GM12864 (cell line): ENCODE measurements around the gene OGFOD2.

Experiments used
- DNase-seq: peaks from one replicate; pipeline ENCODE4 v3.0.0-alpha.2; 2011; ENCODE audit warnings: low read depth
- H3K4me3 ChIP-seq: 2 replicates; pipeline ENCODE4 v1.5.1; 2011; ENCODE audit warnings: mild to moderate bottlenecking, low read depth, low read length, control low read depth
- TF ChIP-seq, protein P1 (sequence below): IDR thresholded peaks from 2 replicates; pipeline ENCODE4 v1.5.1; 2011; ENCODE audit warnings: low read depth, mild to moderate bottlenecking, moderate library complexity, low read length, control low read depth, inconsistent platforms; ENCODE audit errors: missing control alignments

OGFOD2 gene

DNA sequence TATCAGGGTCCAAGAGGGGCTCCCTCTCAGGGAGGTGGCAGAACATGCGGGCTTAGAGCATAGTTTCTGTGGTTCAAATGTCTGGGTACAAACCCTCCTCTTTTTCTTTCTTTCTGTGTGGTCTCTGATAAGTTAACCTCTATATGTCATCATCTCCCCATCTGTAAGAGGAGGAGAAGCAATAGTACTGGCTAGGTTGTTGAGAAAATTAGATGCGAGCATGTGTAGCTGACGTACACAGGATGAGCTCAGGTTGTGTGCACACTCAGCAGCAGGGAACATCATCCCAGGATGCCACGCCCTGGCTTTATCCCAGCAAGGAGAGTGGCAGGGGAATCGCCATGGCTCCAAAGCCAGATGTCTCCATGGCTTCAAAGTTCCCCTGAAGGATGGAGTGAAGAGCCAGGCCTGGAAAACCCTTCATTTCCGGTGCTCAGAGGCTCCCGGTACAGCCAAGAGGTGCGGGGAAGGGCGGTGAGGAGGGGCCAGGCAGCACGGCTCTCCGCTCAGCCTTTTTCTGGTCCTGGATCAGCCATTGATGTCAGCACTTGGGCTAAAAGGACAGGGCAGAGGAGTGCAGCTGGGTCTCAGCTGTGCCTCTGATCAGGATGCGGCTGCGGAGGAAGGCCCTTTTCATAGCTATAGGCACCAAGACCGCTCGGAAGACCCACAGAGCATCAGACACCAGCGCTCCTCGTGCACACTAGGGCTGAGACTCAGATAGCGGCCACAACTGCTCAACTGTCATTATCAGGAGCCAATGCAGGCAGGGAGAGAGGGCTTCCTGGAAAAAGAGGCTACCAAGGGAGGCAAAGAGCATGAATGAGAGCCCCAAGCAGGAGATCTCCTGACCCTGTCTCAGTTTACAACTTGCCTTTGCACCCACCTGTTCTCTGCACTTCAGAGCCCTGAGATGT, 46.9 kb downstream of the OGFOD2 start:
- TF ChIP-seq, protein P1, sequence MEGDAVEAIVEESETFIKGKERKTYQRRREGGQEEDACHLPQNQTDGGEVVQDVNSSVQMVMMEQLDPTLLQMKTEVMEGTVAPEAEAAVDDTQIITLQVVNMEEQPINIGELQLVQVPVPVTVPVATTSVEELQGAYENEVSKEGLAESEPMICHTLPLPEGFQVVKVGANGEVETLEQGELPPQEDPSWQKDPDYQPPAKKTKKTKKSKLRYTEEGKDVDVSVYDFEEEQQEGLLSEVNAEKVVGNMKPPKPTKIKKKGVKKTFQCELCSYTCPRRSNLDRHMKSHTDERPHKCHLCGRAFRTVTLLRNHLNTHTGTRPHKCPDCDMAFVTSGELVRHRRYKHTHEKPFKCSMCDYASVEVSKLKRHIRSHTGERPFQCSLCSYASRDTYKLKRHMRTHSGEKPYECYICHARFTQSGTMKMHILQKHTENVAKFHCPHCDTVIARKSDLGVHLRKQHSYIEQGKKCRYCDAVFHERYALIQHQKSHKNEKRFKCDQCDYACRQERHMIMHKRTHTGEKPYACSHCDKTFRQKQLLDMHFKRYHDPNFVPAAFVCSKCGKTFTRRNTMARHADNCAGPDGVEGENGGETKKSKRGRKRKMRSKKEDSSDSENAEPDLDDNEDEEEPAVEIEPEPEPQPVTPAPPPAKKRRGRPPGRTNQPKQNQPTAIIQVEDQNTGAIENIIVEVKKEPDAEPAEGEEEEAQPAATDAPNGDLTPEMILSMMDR, result no peak
- no peak overlapping the region for H3K4me3 ChIP-seq
- no peak for DNase-seq

DNA sequence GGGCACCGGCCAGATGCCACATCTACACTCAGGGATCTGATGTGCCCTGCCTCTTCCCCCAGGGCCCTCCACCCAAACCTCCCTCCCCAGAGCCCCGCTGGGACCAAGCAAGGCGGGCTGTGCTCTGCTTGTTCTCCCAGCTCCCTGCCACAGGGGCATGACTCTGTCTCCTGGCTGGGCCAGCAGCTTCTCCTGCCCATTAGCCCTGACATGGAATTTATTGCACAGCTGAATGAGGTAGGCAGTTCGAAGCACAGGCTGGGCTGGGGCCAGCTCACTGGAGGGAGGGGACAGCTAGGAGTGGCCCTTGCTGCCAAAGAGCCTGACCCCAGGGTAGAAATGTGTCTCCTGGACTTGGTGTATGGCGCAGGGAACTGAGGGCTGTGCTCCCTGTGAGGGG, 47.8 kb downstream of the OGFOD2 start:
- TF ChIP-seq, protein P1, result no peak
- DNase-seq, result no peak
- no peak overlapping the region for H3K4me3 ChIP-seq

DNA sequence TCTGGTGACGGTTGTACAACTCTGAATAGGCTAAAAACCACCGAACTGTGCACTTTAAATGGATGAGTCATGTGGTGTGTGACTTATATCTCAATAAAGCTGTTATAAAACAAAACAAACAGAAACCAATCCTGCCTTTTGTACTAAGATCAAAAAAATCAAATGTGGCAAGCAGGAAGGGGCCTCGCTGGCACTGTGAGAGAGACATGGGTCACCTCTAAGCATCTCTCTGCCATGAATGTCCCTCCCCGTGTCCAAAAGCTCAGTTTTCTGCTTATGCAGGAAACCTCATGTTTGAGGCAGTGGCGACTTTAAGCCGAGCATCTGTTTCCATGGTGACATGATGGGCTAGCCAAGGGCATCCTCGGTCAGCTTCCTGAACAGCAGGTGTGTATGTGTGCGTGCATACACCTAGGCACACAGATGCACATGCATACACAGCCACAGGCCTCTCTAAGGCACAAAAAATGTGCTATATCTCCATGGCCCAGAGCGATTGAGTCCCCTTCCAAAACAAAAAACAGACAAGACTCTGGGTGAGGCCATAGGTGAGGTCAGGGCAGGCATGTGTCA, 49.9 kb downstream of the OGFOD2 start:
- TF ChIP-seq, protein P1, result no peak
- H3K4me3 ChIP-seq, result no peak overlapping the region
- no peak for DNase-seq

DNA sequence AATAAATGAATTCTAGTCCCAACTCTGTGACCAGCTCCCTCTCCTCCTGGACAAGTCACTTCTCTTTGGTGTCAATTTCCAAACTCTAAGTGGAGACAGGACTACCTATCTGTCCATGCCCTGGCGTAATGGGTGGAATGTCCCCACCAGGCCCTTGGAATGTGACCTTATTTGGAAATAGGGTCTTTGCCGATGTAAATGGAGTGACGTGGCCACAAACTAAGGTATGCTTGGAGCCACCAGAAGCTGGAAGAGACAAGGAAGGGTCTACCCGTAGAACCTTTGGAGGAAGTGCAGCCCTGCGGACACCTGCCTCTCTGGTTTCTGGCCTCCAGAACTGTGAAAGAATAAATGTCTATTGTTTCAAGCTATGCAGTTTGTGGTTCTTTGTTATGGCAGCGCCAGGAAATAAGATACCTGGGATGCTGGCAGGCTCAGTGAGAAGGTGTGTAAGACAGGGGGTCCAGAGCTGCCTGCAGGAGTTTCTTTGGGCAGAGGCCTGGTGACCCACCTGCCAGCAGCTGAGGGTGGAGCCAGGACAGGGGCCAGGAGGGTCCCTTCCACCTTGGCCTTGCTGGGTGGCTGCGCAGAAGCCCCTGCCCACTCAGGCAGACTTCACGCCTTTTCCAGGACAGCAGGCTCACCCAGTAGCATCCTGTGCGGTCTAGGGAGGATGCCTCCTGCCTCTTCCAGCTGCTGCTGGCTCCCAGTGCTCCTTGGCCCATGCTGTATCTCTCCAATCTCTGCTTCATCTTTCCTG, 51.2 kb downstream of the OGFOD2 start:
- TF ChIP-seq, protein P1, result no peak
- DNase-seq, result no peak
- no peak overlapping the region for H3K4me3 ChIP-seq

DNA sequence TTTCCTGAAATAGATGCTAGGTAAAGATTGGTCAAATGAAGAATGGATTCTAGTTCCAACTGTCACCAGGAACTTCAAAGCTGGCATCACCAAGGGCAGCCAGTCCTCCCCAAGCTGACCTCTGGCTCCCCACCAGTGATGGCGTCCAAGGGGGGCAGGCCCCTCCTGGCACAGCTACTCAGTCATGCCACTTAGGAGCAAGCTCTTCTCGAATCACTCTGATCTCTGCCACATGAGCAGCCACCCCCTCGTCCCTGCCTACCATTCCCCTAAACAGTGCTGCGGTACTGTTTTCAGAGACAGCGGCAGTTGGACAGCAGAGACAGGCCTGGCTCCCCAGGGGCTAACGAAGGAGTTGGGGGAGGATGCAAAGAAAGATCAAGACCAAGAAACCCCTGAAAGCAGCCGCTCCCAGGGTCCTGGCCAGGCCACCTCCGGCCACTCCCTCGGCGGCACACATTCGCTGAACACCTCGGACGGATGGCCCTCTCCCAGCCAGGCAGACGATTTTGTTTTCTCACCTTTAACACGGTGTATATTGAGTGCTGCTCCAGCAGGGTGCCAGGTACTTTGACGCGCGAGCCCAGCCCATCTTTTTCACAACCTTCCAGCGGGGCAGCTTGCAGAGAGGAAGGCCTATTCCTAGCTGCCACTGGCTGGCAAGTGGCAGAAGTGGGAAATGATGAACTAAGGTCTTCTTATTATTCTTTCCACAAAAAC, 52.8 kb downstream of the OGFOD2 start:
- no peak overlapping the region for H3K4me3 ChIP-seq
- no peak for DNase-seq
- TF ChIP-seq, protein P1, result no peak

DNA sequence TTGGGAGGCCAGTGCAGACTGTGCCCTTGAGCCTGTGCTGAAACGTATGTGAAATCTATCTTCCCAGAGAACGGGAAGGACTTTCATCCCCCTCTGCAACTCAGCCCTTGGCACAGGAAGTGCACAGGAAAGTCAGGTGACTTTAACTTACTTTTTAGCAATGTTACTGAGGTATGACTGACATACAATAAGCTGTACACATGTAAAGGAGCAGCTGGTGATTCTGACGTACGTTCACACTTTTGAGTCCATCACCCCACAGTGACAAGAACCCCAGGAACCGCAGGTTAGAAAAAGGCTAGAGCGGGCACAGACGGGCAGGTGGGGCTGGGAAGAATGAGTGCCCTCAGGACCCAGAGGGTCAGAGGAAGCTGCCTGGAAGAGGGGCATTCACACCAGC, 53.4 kb downstream of the OGFOD2 start:
- TF ChIP-seq, protein P1, result no peak
- DNase-seq, result no peak
- H3K4me3 ChIP-seq, result no peak overlapping the region
